Neural cell (in vitro differentiated cells): Measurements from ENCODE around the gene DOK1. TPM values are rescaled to one million over a fixed set of nuclear protein-coding genes. Genes with fewer than 3 reads are reported as not detected.

Experiments
- H2AFZ ChIP-seq: fragments of 200-600, 300-800 bp; sonication (generic), shearing (Covaris generic); 2 replicates; pipeline ENCODE4 v1.6.0; 2014; ENCODE audit warnings: low read depth, mild to moderate bottlenecking, antibody characterized with exemption, low read length, moderate library complexity
- H3F3A ChIP-seq: fragments of 200-600 bp; shearing (Covaris generic); 2 replicates; pipeline ENCODE4 v1.6.1; 2016; ENCODE audit warnings: mild to moderate bottlenecking, moderate library complexity, mixed read lengths, antibody characterized with exemption, low read length; ENCODE audit not compliant: insufficient read depth, poor library complexity, severe bottlenecking
- H3K27ac ChIP-seq: fragments of 200-600, 300-800 bp; sonication (generic), shearing (Covaris generic); 2 replicates; pipeline ENCODE4 v1.5.1; 2014; ENCODE audit warnings: mild to moderate bottlenecking, low read length, moderate library complexity
- H3K27me3 ChIP-seq: fragments of 300-800, 200-600 bp; sonication (generic), shearing (Covaris generic); 2 replicates; pipeline ENCODE4 v1.6.0; 2014; ENCODE audit warnings: mild to moderate bottlenecking, low read depth, low read length, moderate library complexity; ENCODE audit not compliant: insufficient read depth
- H3K36me3 ChIP-seq: fragments of 300-800, 200-600 bp; sonication (generic), shearing (Covaris generic); 2 replicates; pipeline ENCODE4 v1.5.1; 2014; ENCODE audit warnings: mild to moderate bottlenecking, antibody characterized with exemption, low read length, moderate library complexity; ENCODE audit not compliant: insufficient read depth
- H3K4me2 ChIP-seq: fragments of 300-800, 200-600 bp; sonication (generic), shearing (Covaris generic); 2 replicates; pipeline ENCODE4 v1.6.0; 2014; ENCODE audit warnings: mild to moderate bottlenecking, low read length
- H3K4me3 ChIP-seq: fragments of 300-800, 200-600 bp; sonication (generic), shearing (Covaris generic); 2 replicates; pipeline ENCODE4 v1.5.1; 2014; ENCODE audit warnings: mild to moderate bottlenecking, low read length, moderate library complexity
- H3K79me2 ChIP-seq: fragments of 200-600 bp; shearing (Covaris generic); replicated peaks from 2 replicates; pipeline ENCODE4 v1.6.0; 2014; ENCODE audit warnings: mild to moderate bottlenecking, low read length, moderate library complexity; ENCODE audit not compliant: insufficient read depth
- H3K9ac ChIP-seq: fragments of 300-800, 200-600 bp; sonication (generic), shearing (Covaris generic); 2 replicates; pipeline ENCODE4 v1.6.1; 2016; ENCODE audit warnings: mild to moderate bottlenecking, low read length, mixed read lengths
- H3K9me2 ChIP-seq: fragments of 200-600 bp; shearing (Covaris generic); 2 replicates; pipeline ENCODE4 v1.6.1; 2016; ENCODE audit warnings: mild to moderate bottlenecking, low read length, mixed read lengths; ENCODE audit not compliant: insufficient read depth
- H3K9me3 ChIP-seq: fragments of 200-600, 300-800 bp; sonication (generic), shearing (Covaris generic); 2 replicates; pipeline ENCODE4 v1.6.1; 2016; ENCODE audit warnings: mild to moderate bottlenecking, mixed run types, low read length, moderate library complexity, mixed read lengths
- H4K20me1 ChIP-seq: fragments of 200-600 bp; shearing (Covaris generic); 2 replicates; pipeline ENCODE4 v1.6.1; 2016; ENCODE audit warnings: mild to moderate bottlenecking, mixed run types; ENCODE audit not compliant: insufficient read depth
- RAD21 ChIP-seq: fragments of 450-650 bp; conservative IDR thresholded peaks from 2 replicates; pipeline ENCODE4 v1.6.1; 2014; ENCODE audit warnings: antibody characterized with exemption, mild to moderate bottlenecking, moderate library complexity
- REST ChIP-seq: IDR thresholded peaks from 2 replicates; pipeline ENCODE4 v1.6.1; 2012; ENCODE audit warnings: borderline replicate concordance
- polyA plus RNA-seq: library from polyadenylated mRNA; depleted of rRNA; stranded (reverse); fragments of >200 nt; gene quantifications from 2 replicates; pipeline ENCODE4 v1.2.3, GENCODE V29; 2014

DOK1 gene
- polyA plus RNA-seq, 1 donor from 2014 or later = 0.79 TPM

GRCh38 chr2:74533464-74533863 lies 21.1 kb upstream of the DOK1 start:
- Histone ChIP-seq H3K27ac (no peak overlapping the region), H3K9me2 (no peaks in the 10 kb centered on the region), H3K4me3 (no peak overlapping the region), H3K9me3 (no peaks in the 10 kb centered on the region), H3F3A (no peaks in the 10 kb centered on the region), H3K36me3 (no peaks in the 10 kb centered on the region), H3K9ac (no peak overlapping the region), H3K4me2 (no peak overlapping the region), H2AFZ (no peak overlapping the region), H4K20me1 (no peaks in the 10 kb centered on the region), H3K27me3 (no peaks in the 10 kb centered on the region), H3K79me2 (peaks cover 10% of the 10 kb centered on the region)
- TF ChIP-seq REST = no peak

GRCh38 chr2:74534411-74534810 lies 20.1 kb upstream of the DOK1 start:
- H3K4me2 ChIP-seq = no peak overlapping the region
- H2AFZ ChIP-seq = no peak overlapping the region
- H3K27ac ChIP-seq = no peak overlapping the region
- no peak overlapping the region for H3K9ac ChIP-seq
- H3K27me3 ChIP-seq = no peaks in the 10 kb centered on the region
- no peaks in the 10 kb centered on the region for H3K36me3 ChIP-seq
- no peaks in the 10 kb centered on the region for H3K9me2 ChIP-seq
- no peaks in the 10 kb centered on the region for H4K20me1 ChIP-seq
- H3F3A ChIP-seq = no peaks in the 10 kb centered on the region
- no peak for TF ChIP-seq RAD21
- peaks cover 3% of the 10 kb centered on the region for H3K79me2 ChIP-seq
- no peak overlapping the region for H3K4me3 ChIP-seq
- no peaks in the 10 kb centered on the region for H3K9me3 ChIP-seq

GRCh38 chr2:74535440-74535965 lies 19.0 kb upstream of the DOK1 start:
- no peaks in the 10 kb centered on the region for H3F3A ChIP-seq
- no peak overlapping the region for H3K4me3 ChIP-seq
- no peak overlapping the region for H3K4me2 ChIP-seq
- no peak overlapping the region for H3K27ac ChIP-seq
- H2AFZ ChIP-seq = no peak overlapping the region
- TF ChIP-seq REST = no peak
- no peaks in the 10 kb centered on the region for H3K9me3 ChIP-seq
- no peaks in the 10 kb centered on the region for H3K9me2 ChIP-seq
- peaks cover 3% of the 10 kb centered on the region for H3K79me2 ChIP-seq
- no peak overlapping the region for H3K9ac ChIP-seq
- H4K20me1 ChIP-seq = no peaks in the 10 kb centered on the region
- no peaks in the 10 kb centered on the region for H3K36me3 ChIP-seq
- H3K27me3 ChIP-seq = no peaks in the 10 kb centered on the region
